GM19240 (cell line): ENCODE measurements around the gene RAX2.
"Not testable (repeated sequence)": the region's sequence is repeated elsewhere in the genome, so short reads cannot be mapped to it uniquely, and the experiment has no call there.

Source experiments
- DNase-seq: peaks from one replicate; pipeline ENCODE4 v3.0.0; 2011; ENCODE audit warnings: low spot score; ENCODE audit not compliant: insufficient read length

The RAX2 gene

DNA sequence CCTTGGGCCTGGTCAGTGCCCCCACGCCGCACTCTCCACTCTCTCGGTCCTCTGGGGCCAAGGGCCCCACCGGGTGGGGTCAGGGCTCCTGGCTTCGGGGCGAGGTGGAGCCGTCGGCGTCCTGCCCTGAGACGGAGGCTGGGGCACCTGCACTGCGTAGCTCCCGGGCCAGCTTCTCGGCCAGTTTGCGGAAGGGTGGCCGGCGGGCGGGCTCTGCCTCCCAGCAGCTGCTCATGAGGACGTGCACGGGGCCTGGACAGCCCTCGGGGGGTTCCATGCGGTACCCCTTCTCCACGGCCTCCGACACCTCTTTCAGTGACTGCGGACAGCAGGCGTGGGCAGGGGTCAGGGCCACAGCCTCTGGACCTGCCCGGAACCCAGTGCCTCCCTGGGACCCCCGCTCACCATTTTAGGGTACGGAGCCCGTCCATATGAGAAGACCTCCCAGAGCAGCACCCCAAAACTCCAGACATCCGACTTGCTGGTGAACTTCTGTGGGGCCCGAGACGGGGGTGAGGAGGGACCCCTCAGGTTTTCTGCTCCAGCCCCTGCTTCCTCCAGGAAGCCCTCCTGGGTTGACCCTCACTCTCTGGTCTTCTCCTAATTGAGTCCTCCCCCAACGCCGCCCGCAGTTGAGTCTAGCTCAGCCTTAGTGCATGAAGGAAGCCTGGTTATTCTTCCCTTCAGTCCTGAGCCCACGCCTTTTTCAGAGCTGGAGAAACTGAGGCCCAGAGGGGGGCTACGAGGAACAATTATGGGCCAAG lies 6.3 kb upstream of the RAX2 start:
- no peak for DNase-seq

DNA sequence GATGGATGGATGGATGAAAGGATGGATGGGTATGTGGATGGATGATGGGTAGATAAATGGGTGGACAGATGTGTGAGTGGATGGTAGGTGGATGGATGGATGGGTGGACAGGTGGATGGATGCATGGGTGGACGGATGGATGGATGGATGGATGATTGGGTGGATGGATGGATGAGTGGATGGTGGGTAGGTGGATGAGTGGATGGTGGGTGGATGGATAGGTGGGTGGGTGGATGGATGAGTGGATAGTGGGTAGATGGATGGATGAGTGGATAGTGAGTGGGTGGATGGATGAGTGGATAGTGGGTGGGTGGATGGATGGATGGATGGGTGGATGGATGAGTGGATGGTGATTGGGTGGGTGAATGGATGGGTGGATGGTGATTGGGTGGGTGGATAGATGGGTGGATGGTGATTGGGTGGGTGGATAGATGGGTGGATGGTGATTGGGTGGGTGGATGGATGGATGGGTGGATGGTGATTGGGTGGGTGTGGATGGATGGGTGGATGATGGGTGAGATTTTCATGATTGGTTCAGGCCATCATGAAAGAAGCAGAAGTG lies 4.5 kb upstream of the RAX2 start:
- no peak for DNase-seq

DNA sequence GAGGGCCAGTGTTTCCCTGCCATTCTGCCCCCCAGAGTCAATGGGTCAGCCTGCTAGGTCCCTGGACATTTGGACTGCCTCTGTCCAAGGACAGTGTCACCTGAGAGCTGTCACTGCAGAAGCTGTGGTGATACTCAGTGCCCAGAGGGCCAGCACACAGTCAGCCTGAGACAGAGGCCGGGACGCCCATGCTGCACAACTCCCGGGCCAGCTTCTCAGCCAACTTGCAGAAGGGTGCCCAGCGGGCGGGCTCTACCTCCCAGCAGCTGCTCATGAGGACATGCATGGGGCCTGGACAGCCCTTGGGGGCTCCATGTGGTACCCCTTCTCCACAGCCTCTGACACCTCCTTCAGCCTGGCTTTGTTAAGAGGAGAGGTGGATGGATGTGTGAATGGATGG lies 3.8 kb upstream of the RAX2 start:
- no peak for DNase-seq

DNA sequence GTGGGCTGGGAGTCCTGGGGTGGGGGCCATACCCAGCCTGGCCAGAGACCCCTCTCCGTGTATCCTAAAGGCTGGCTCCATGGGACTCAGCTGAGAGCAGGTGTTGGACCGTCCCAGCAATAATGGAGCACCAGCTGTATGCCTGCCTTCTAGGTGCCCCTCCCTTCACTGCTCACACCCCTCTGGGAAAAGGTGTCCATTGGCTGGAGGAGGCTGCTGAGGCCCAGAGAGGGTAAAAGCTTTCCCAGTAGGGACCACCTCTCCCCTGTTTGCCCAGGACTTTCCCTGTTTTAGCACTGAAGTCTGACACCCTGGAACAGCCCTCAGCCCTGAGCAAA lies 3.3 kb upstream of the RAX2 start:
- no peak for DNase-seq

DNA sequence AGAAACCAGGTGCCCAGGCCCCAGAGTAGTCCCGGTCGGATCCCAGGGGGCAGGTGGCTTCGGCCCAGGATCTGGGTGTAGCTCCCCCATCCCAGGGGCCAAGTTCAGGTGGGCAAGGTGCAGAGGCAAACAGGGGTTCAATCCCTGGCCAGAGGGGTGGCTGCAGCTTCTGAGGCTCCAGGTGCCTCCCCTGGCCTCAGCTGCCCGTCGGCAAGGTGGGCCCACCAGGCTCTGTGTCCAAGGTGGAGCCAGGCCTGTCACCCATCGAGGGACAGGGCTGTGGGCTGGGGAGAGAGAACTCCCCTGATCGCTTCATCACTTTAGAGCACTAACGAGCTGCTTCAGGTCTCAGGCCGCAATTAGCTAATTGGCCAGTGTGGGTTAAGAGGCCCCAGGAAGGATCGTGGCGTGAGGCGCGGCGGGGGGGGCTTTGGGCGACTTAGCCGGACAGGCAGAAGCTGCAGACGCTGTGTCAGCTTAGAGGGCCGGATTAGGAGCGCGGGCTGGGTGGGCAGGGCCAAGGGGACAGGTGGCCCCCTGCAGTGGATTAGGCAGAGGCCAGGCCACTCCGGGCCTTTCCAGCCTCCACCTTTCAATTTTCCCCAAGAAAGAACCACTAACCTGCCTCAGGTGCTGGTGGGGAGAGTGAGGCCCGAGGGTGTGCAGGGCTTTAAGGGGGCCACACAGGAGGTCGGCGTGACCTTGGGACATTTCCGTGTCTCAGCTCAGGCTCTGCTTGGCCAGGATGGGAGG lies 2.8 kb upstream of the RAX2 start:
- DNase-seq: no peak

DNA sequence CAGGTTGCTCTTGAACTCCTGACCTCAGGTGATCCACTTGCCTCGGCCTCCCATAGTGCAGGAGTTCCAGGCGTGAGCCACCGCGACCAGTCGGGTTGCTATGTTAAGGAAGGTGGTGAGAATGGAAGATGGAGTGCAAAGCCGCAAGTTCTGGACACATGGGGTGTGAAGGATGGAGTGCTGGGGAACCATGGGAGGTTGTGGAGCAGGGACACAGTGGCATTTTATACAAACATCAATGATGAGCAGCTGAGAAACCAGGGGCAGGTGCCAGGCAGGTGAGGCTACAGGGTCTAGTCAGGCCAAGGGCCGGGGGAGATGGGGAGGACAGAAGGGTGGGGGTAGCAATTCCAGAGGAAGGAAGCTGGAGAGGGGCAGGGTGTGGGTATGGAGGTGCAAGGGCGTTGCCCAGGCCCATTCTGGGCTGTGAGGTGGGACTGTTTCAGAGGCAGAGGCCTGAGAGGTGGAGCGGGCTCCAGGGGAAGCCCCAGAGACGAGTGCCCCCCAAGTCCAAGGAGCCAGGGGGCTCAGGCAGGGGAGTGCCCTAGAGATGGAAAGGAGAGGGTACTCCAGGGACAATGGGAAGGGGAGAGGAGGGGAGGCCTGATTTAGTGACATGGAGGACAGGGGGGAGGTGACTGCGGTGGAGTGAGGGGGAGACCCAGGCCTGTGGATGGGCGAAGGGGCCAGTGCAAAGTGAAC lies 1.9 kb upstream of the RAX2 start:
- no peak for DNase-seq

DNA sequence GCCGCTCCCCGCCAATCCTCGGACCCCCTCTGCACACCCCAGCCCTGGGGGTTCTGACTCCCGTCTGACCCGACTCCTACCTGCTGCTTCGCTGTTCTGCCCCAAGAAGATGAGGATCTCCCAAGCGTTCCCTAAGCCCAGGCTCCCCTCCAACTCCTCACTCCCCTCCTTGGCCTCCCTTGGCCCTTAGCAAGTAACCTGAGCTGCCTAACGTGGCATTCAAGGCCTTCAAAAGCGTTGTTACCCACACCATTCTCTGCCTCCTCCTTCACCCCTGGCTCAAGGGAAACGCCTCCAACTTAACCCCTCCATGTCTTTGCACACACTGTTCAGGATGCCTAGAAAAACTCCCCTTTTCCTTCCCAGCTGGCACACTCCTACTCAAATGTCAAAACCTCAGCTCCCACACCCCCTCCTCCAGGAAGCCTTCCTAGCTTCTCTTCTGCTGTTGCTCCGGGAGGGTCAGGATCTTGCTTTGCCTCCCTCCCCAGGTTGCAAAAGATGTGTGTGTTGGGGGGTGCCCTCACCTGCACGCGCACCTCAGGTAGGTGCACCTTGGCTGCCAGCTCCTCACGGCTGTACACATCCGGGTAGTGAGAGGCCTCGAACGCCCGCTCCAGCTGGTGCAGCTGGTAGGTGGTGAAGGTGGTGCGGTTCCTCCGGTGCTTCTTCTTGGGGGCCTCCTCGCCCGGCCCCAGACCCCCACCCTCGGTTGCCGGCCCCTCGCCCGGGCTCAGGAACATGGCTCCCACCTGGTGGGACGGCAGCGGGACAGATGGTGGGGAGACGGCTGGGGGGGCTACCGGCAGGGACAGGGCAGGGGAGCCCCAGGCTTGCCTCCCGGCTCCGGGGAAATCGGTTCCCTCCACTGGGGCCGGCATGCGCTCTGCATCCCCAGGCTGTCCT lies 775 bp downstream of the RAX2 start:
- no peak for DNase-seq

DNA sequence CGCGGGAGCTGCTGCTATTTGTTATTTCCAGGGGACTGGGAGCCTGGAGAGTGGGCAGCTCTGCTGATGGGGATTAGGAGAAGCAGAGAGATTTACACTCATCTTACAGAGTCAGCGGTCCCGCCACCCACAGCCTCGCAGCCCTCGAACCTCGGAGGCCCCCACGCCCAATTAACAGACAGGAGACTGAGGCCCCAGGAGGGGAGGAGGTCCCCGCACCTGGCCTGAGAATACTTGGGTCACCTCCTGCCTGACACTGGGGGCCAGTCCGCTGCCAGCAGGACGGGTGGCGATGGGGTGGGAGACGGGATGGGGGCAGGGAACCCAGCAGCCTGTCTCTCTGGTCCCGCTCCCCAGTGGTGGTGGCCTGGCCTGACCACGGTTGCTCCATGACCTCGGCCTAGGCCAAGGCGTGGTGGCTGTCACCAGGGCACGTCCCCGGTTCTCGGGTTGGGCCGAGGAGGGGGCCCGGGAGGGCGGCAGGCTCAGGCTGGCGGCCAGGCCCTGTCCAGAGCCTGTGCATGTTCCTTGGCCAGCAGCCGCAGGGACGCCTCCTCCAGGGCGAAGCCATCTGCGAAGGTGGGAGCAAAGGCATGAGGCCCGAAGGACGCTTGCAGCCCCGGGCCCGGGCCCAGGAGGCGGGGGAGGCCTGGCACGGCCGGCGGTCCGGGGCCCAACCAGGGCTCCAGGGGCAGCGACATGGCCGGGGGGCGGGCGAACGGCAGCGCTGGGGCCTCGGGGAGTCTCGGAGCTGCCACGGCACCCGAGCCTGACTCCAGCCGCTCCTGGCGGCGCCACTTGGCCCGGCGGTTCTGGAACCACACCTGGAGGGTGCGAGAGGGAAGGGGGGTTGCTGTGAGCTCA lies 1.7 kb downstream of the RAX2 start:
- no peak for DNase-seq

DNA sequence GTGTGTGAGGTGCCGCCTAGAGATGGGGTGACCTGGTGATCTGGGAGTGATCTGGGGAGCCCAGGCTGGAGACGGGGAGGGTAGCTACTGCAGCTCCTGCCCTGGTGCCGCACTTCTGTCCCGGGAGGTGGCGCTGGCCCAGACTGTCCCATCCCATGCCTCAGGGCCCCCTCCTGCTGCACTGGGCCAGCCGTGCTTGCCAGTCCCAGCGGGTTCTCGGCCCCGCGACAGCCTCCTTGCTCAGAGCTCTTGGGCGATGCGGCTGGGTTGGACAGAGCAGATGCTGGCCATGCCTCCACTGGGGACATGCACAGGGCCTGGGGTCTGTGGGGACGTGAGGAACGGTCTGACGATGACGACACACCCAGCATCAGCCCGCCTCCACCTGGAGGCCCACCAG lies 2.5 kb downstream of the RAX2 start:
- DNase-seq: no peak

DNA sequence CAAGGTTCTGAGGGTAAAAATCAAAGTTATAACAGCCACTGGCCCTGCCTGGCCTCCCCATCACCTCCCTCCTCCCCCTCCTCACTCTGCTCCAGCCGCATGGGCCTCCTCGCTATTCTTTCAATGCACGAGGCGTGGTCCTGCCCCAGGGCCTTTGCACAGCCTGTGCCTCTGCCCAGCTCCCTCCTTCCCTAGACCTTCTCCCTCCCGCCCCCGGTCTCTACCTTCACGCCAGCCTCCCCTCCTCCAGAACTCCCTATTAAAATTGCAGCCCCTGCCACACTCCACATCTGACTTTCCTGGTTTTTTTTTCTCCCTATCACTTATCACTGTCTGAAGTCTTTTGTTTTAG lies 3.3 kb downstream of the RAX2 start:
- no peak for DNase-seq

DNA sequence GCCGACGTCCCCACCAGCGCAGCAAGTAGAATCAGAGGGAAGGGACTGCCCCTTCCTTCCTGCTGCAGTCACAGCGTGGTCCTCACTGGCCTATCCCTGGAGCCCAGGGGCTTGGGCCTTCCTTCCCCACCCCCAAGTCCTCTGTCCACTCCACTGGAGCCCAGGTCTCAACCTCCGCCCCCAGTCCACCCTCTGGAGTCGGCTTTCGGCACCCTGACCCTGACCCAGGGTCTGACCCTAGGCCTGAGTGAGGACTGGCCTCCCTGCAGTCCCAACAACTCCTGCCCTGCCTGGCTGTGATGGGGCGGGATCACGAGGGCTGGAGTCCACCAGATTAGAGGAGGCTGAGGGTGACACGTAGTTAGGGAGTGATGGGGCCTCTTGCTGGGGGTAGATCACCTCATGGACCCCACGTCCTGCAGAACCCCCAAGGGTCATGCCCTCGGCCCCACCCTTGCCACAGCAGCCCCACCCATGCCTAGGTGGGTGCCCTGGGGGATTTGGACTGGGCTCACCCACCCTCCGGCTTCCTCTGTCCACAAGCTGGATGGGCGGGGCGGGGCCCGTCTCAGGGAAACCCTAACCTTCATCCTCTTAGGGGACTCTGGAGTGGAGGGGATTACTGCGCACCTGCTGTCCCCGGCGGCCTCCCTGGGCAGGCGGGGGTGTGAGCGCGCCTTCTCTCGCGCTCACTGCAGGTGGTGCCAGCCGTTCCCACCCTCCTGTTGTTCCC lies 3.8 kb downstream of the RAX2 start:
- no peak for DNase-seq

DNA sequence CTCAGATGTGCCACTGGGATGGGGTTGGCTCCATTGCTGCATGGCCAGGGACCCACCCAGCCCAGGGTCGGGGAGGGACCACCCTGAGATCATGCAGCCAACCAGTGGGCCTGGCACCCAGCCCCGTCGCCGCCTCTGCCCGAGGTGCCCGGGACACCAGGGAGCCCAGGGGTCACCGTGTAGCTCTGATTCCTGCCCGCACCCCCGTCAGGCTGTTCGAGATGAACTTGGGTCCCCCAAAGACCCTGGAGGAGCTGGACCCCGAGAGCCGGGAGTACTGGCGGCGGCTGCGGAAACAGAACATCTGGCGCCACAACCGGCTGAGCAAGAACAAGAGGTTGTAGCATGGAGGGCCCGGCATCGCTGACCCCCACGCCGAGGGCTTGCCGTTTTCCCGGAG lies 5.0 kb downstream of the RAX2 start:
- DNase-seq: no peak

DNA sequence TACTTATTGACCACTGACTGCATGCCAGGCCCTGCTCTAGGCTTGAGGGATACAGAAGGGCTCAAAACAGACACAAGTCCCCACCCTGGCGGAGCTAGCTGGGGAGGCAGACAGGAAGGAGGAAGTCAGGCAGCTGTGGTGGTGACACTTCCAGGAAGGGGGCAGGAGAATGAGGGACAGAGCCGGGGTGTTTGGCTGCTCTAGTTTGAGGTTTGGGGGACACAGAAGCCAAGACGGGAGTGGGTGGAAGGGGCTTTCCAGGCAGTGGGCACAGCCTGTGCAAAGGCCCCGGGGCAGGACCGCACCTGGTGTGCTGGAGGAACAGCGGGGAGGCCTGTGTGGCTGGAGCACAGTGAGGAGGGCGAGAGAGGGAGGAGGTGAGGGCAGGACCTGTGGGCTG lies 5.5 kb downstream of the RAX2 start:
- no peak for DNase-seq

DNA sequence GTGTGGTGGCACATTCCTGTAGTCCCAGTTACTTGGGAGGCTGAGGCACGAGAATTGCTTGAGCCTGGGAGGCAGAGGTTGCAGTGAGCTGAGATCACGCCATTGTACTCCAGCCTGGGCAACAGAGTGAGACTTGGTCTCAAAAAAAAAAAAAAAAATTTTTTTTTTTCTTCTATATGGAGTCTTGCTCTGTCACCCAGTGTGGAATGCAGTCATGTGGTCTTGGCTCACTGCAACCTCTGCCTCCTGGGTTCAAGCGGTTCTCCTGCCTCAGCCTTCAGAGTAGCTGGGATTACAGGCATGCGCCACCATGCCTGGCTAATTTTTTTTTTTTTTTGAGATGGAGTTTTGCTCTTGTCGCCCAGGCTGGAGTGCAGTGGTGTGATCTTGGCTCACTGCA lies 6.3 kb downstream of the RAX2 start:
- DNase-seq: not testable (repeated sequence)

DNA sequence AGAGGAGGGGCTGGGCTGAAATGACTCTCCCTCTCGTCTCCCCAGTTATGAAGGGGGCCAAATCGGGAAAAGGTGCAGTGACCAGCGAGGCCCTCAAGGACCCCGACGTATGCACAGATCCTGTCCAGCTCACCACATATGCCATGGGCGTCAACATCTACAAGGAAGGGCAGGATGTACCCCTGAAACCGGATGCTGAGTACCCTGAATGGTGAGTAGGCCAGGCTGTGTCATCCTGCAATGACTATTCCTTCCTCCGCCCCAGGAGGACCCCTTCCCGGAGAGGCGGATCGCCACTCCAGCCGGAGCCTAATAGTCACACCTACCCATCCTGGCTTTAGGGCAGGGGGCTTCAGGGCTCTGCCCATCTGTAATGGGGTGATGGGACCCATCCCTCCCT lies 6.9 kb downstream of the RAX2 start:
- DNase-seq: no peak

DNA sequence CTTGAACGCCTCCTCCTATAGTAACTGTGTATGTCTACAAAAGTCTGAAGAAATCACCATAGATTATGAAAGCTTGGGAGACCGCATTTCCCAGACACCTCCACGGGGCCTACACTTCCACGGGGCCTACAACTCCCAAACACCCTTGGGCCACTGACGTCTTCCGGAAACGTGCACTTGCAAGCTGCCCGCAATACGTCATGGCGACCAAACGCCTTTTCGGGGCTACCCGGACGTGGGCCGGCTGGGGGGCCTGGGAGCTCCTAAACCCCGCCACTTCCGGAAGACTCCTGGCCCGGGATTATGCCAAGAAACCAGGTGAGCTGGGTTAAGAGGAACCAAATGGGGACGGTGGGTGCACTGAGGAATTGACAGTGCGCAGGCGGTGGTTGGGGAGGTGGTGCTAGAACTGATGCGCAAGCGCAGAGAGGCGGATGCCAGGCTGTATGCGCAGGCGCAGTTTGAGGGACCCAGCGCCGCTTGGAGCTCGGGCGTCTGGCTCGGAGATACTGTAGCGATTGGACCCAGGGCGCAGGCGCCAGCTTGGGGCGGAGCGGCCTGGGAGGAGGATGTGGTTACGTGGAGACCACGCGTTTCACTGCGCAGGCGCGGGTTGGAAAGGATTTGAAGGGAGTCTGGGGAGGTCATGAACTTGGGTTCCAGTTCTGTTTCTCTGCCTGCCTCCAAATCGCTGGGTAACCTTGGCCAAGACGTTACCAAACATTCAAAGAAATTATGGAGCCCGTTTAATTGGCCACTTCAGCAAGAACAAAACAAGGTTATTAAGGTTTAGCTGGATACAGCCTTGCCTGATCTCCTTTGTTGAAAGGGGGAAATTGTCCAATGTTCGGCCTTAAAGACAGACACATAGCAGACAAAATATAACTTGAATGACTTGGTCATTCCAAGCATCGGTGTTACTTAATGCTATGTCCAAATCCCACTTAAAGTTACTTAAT lies 9.2 kb downstream of the RAX2 start, which contains the start of gene MRPL54:
TSS of gene MRPL54 (plus strand) at position 182 of the 959 bp plus-strand sequence. CDS start at position 201, 19 bp downstream.
- peak; percentile 98 for DNase-seq

DNA sequence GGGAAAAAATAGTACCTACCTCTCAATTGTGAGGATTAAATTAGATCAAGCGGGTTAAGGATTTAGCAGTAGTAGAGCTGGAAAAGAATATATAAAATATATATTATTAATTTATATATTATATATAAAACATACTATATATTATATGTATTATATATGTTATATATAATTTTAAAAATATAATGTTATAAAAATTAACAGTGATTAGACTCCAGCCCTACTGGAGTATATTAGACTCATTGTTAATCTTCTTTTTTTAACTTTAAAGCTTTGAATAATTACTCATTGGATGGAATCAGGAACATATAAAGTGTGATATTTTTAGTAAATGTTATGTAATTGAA lies 9.9 kb downstream of the RAX2 start:
- no peak for DNase-seq

DNA sequence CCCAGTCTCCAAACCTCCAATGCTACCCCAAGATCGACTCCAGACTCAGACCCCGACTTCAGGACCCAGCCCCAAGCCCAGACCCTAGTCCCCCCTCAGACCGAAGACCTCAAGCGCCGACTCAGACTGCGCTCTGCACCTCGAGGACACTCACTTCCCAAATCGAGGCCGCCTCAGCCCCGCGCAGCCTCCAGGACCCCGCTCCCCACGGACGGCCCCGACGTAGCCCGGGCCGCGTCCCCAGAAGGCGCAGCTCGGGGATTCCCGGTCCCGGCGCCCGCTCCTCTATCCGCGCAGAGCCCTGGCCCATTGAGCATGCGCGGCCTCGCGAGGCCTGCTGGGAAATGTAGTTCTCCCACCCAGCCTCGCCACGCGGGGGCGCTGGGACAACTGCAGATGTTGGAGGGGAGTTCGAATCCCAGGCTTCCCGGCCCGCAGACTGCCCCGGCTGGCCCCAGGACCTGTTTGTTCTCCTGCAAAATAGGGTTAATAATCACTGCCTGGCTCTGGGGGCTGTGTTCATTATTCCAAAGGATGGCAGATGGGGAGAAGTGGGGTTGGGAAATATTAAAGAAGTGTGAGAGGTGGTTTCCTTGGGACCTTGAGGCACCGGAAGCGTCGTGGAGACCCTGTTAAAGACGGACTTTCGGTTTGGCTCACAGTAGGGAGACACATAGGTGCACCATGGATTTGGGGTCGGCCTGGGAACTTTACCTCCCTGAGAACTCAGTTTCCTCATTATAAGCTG lies 10.5 kb downstream of the RAX2 start, which contains the start of gene APBA3:
TSS of gene APBA3 (minus strand) at position 311 of the 748 bp plus-strand sequence. CDS start 1,428 bp downstream, outside the sequence.
- DNase-seq: peak; percentile 95
